IPS-15b (cell line): ENCODE results near the gene LSM12.
"Not testable (repeated sequence)": the region's sequence is repeated elsewhere in the genome, so short reads cannot be mapped to it uniquely, and the experiment has no call there.

Source experiments
- H3K27me3 ChIP-seq: one replicate; pipeline ENCODE4 v1.6.1; 2013; ENCODE audit warnings: low read length; ENCODE audit not compliant: control insufficient read depth, insufficient read depth
- H3K36me3 ChIP-seq: one replicate; pipeline ENCODE4 v1.6.1; 2013; ENCODE audit warnings: low read length; ENCODE audit not compliant: control insufficient read depth, insufficient read depth
- H3K4me1 ChIP-seq: one replicate; pipeline ENCODE4 v1.6.1; 2013; ENCODE audit warnings: mild to moderate bottlenecking, low read length; ENCODE audit not compliant: control insufficient read depth, insufficient read depth
- H3K4me3 ChIP-seq: one replicate; pipeline ENCODE4 v1.5.1; 2013; ENCODE audit warnings: low read depth, low read length
- H3K9ac ChIP-seq: one replicate; pipeline ENCODE4 v1.6.1; 2013; ENCODE audit warnings: low read depth, mild to moderate bottlenecking, low read length
- H3K9me3 ChIP-seq: one replicate; pipeline ENCODE4 v1.6.1; 2013; ENCODE audit warnings: mild to moderate bottlenecking, low read length; ENCODE audit not compliant: control insufficient read depth, insufficient read depth

Gene LSM12

GRCh38 chr17:44045486-44045885 is 21.0 kb downstream of the LSM12 start:
- Histone ChIP-seq H3K9ac (no peak overlapping the region), H3K4me3 (no peak overlapping the region), H3K36me3 (peaks cover 17% of the 10 kb centered on the region), H3K4me1 (peaks cover 5% of the 10 kb centered on the region), H3K9me3 (no peaks in the 10 kb centered on the region), H3K27me3 (no peaks in the 10 kb centered on the region)

- Histone ChIP-seq H3K9me3 (no peaks in the 10 kb centered on the region), H3K9ac (no peak overlapping the region), H3K4me1 (peaks cover 5% of the 10 kb centered on the region), H3K4me3 (no peak overlapping the region), H3K27me3 (no peaks in the 10 kb centered on the region), H3K36me3 (peaks cover 8% of the 10 kb centered on the region)
Observed at GRCh38 chr17:44044071-44044470, 22.4 kb downstream of the LSM12 start.

GRCh38 chr17:44043272-44043696 is 23.2 kb downstream of the LSM12 start:
- H3K27me3 ChIP-seq: no peaks in the 10 kb centered on the region
- peaks cover 12% of the 10 kb centered on the region for H3K36me3 ChIP-seq
- peaks cover 5% of the 10 kb centered on the region for H3K4me1 ChIP-seq
- no peak overlapping the region for H3K4me3 ChIP-seq
- H3K9me3 ChIP-seq: no peaks in the 10 kb centered on the region
- H3K9ac ChIP-seq: no peak overlapping the region

GRCh38 chr17:44039829-44040635 is 26.4 kb downstream of the LSM12 start:
- Histone ChIP-seq H3K4me3 (no peak overlapping the region), H3K36me3 (peaks cover 17% of the 10 kb centered on the region), H3K9me3 (no peaks in the 10 kb centered on the region), H3K27me3 (no peaks in the 10 kb centered on the region), H3K9ac (no peak overlapping the region), H3K4me1 (peaks cover 5% of the 10 kb centered on the region)

- no peaks in the 10 kb centered on the region for H3K4me1 ChIP-seq
- H3K9me3 ChIP-seq: no peaks in the 10 kb centered on the region
- H3K9ac ChIP-seq: no peak overlapping the region
- H3K36me3 ChIP-seq: peaks cover 24% of the 10 kb centered on the region
- no peak overlapping the region for H3K4me3 ChIP-seq
- H3K27me3 ChIP-seq: no peaks in the 10 kb centered on the region
Observed at GRCh38 chr17:44038604-44039011, 27.9 kb downstream of the LSM12 start.

GRCh38 chr17:44037471-44037870 is 29.0 kb downstream of the LSM12 start:
- Histone ChIP-seq H3K4me1 (no peaks in the 10 kb centered on the region), H3K27me3 (no peaks in the 10 kb centered on the region), H3K9me3 (no peaks in the 10 kb centered on the region), H3K4me3 (no peak overlapping the region), H3K9ac (no peak overlapping the region), H3K36me3 (peaks cover 26% of the 10 kb centered on the region)

- H3K9ac ChIP-seq, H3K9me3 ChIP-seq, H3K27me3 ChIP-seq, H3K4me1 ChIP-seq, H3K4me3 ChIP-seq: not testable (repeated sequence)
- H3K36me3 ChIP-seq: peaks cover 38% of the 10 kb centered on the region
Observed at GRCh38 chr17:44034688-44035087, 31.8 kb downstream of the LSM12 start.

GRCh38 chr17:44033861-44034408 is 32.5 kb downstream of the LSM12 start:
- Histone ChIP-seq H3K36me3 (peaks cover 38% of the 10 kb centered on the region), H3K9me3 (no peaks in the 10 kb centered on the region), H3K4me1 (no peaks in the 10 kb centered on the region), H3K9ac (no peak overlapping the region), H3K27me3 (no peaks in the 10 kb centered on the region), H3K4me3 (no peak overlapping the region)

- no peaks in the 10 kb centered on the region for H3K27me3 ChIP-seq
- peaks cover 21% of the 10 kb centered on the region for H3K36me3 ChIP-seq
- no peak overlapping the region for H3K9ac ChIP-seq
- no peak overlapping the region for H3K4me3 ChIP-seq
- H3K9me3 ChIP-seq: no peaks in the 10 kb centered on the region
- no peaks in the 10 kb centered on the region for H3K4me1 ChIP-seq
Observed at GRCh38 chr17:44030482-44030881, 36.0 kb downstream of the LSM12 start.

GRCh38 chr17:44029736-44030135 is 36.7 kb downstream of the LSM12 start:
- Histone ChIP-seq H3K4me3 (no peak overlapping the region), H3K27me3 (no peaks in the 10 kb centered on the region), H3K4me1 (no peaks in the 10 kb centered on the region), H3K36me3 (peaks cover 21% of the 10 kb centered on the region), H3K9me3 (no peaks in the 10 kb centered on the region), H3K9ac (no peak overlapping the region)

GRCh38 chr17:44024853-44025252 is 41.6 kb downstream of the LSM12 start:
- Histone ChIP-seq H3K4me1 (no peaks in the 10 kb centered on the region), H3K9ac (no peak overlapping the region), H3K4me3 (no peak overlapping the region), H3K36me3 (peaks cover 17% of the 10 kb centered on the region), H3K9me3 (no peaks in the 10 kb centered on the region), H3K27me3 (no peaks in the 10 kb centered on the region)

- H3K9me3 ChIP-seq: no peaks in the 10 kb centered on the region
- H3K9ac ChIP-seq: no peak overlapping the region
- H3K36me3 ChIP-seq: peaks cover 17% of the 10 kb centered on the region
- no peaks in the 10 kb centered on the region for H3K4me1 ChIP-seq
- H3K27me3 ChIP-seq: no peaks in the 10 kb centered on the region
- no peak overlapping the region for H3K4me3 ChIP-seq
Observed at GRCh38 chr17:44024271-44024663, 42.2 kb downstream of the LSM12 start.
